MM.1S (cell line): ENCODE measurements around the gene ALAS1.

Source experiments
- CTCF ChIP-seq: fragments of 300-600 bp; sonication (generic); IDR thresholded peaks from 2 replicates; pipeline ENCODE4 v1.5.1; 2016; ENCODE audit warnings: antibody characterized with exemption, low read length, mixed read lengths
- EZH2 ChIP-seq: fragments of 300-600 bp; sonication (generic); optimal IDR thresholded peaks from 2 replicates; pipeline ENCODE3; 2017; ENCODE audit warnings: low read depth, mild to moderate bottlenecking, antibody characterized with exemption, low read length, mixed read lengths
- EZH2phosphoT487 ChIP-seq: fragments of 300-600 bp; sonication (generic); IDR thresholded peaks from 2 replicates; pipeline ENCODE4 v1.6.1; 2018; ENCODE audit warnings: antibody characterized with exemption, low read length

GRCh38 chr3:52186729-52187128 is 11.2 kb upstream of the ALAS1 start:
- TF ChIP-seq EZH2phosphoT487 (no peak), CTCF (no peak), EZH2 (no peak)
